ENCODE results near the gene GLT1D1.

GLT1D1 gene

DNA sequence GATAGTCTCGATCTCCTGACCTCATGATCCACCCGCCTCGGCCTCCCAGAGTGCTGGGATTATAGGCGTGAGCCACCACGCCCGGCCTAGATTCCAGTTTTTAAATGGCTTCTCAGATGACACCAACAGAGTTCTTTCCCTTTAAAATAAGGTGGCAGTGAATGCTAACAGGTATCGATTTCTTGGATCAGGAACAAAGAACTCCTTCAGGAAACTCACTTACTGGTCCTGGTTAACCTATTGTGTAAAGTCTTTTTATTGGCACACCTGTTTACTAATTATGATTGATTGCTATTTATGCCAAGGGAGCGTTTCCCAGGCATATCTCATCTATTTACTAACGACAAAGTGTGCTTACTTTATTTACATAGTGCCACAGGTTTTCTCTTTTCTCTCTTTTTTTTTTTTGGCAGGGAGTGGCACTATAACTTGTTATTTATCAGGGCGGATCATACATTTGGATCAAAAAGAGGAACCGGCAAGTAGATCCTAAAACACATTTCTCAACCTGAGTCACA lies 89.7 kb downstream of the GLT1D1 start:
- H3K4me3 ChIP-seq (ENCODE audit: low read depth, low read length): no peak overlapping the region
- DNase-seq (ENCODE audit: low read depth): no peak

DNA sequence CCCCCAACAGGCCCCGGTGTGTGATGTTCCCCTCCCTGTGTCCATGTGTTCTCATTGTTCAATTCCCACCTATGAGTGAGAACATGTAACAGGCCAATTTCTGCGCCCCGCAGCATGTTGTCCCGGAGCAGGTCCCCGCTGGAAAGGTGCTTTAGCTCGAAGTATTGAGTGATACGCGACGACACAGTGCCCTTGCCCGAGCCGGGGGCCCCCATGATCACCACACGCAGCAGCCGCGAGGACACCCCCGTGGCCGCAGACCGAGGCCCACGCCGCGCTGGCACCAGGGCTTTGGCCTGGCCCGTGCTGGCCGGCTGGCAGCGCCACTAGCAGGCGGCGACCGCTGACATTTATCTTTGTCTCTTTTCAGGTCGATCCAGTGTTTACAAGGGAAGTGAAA lies 91.7 kb downstream of the GLT1D1 start:
- DNase-seq (ENCODE audit: low read depth): no peak
- no peak overlapping the region for H3K4me3 ChIP-seq (ENCODE audit: low read depth, low read length)

DNA sequence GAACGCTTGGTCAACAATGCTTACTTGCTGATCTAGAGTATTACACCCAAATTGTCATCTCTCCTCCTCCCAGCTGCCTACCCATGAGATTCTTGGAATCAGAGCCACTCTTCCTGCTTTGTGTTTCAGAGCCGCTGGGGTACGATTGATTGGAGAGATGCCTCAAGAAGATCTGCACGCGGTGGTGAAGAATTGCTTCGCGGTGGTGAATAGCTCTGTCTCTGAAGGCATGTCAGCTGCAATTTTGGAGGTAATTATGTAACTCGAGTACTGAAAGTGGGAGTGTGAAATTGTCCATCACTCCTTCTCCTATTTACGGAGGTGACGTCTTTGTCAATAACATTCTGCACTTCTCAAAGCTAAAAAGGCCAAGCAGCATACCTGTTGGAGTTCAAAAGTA lies 93.9 kb downstream of the GLT1D1 start:
- no peak overlapping the region for H3K4me3 ChIP-seq (ENCODE audit: low read depth, low read length)
- no peak for DNase-seq (ENCODE audit: low read depth)

DNA sequence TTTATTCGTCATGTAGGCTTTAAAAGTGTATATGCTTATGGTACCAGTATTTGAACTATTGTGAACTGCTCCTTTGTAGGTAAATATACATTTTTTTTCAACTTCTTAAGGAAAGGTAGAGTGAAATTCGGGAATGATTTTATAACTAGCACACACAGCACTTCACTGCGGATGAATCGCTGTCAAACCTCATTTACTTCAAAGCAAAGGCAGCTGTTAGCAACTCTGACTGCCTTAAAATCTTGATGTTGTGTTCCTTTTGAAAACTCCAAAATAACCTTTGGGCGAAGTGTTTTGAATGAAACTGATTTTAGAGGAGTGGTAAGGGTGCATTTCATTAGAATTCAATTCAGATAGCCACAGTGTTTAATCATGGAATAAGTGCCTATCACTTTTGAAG lies 95.8 kb downstream of the GLT1D1 start:
- no peak for DNase-seq (ENCODE audit: low read depth)
- no peak overlapping the region for H3K4me3 ChIP-seq (ENCODE audit: low read depth, low read length)

DNA sequence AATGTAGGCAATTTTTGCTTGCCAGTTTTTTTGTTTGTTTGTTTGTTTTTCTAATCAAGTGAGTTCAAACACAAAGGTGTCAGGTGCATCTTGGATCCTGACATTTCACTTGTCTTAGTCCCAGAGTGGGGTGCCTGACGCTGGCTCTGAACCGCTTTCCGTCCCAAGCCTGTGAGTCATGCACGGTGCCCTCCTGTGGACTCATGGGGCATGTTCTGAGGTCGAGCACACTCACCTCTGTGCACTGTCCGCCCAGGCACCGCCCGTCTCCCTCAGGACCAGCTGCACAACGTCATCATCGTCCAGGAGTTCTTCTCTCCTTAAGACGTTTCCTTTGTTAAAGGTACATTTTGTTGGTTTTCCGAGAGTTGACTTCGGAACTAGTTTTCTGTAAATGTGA lies 98.2 kb downstream of the GLT1D1 start:
- no peak for DNase-seq (ENCODE audit: low read depth)
- H3K4me3 ChIP-seq (ENCODE audit: low read depth, low read length): no peak overlapping the region

DNA sequence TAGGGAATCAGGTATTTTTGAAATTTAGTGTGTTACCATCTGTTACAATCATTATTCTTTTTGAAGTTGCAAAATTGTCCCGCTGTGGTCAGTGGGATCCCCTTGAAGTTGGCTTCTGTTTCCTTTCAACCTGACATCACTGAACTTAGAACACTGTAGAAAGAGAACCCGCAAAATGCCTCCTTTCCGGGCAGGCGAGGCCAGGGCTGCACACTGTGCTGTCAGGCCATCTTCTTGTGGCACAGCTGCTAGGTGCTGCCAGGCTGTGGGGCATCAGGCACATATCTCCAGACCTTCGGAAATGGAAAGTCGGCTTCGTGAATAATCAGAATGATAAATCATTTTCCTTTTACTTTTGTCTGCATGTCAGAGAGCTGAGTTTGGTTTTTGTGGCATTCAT lies 103.5 kb downstream of the GLT1D1 start:
- no peak for DNase-seq (ENCODE audit: low read depth)
- H3K4me3 ChIP-seq (ENCODE audit: low read depth, low read length): no peak overlapping the region

DNA sequence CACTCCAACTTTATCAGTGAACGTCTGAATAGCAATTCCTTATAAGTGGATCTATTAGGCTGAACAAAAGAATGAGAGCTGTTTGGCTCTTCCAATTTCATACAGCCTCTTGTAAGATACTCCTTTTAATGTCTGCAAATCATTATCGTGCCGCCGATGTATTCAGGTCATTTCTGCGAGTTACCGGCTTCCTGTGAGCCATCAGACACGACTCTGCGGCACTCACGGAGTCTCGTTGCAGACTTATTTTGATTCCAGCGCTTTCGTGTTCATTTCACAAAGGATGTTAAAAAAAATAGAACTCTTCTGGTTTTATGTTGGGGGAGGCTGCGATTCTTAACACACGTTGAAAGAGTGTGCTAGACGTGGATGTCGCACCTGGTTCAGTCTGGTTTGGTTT lies 106.6 kb downstream of the GLT1D1 start:
- H3K4me3 ChIP-seq (ENCODE audit: low read depth, low read length): no peak overlapping the region
- no peak for DNase-seq (ENCODE audit: low read depth)

DNA sequence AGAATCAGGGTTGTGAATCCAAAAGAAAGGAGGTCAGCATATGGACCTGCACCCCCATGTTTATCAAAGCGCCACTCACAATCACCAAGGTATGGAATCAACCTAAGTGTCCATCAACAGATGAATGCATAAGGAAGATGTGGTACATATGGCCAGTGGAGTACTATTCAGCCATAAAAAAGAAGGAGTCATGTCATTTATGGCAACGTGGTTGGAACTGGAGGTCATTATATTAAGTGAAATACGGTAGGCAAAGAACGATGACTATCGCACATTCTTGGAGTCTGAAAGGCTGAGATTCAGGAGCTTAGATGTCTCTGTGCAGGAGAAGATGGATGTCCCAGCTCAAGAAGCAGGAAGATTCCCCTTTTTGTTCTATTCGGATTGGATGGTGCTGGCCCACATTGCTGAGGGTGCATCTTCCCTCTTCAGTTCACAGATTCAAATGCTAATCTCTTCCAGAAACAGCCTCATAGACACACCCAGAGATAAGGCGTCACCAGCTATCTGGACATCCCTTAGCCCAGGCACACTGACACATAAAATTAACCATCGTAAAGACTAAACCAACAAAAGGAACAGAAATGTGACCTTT lies 108.1 kb downstream of the GLT1D1 start:
- H3K4me3 ChIP-seq (ENCODE audit: low read depth, low read length): no peak overlapping the region
- DNase-seq (ENCODE audit: low read depth): no peak

DNA sequence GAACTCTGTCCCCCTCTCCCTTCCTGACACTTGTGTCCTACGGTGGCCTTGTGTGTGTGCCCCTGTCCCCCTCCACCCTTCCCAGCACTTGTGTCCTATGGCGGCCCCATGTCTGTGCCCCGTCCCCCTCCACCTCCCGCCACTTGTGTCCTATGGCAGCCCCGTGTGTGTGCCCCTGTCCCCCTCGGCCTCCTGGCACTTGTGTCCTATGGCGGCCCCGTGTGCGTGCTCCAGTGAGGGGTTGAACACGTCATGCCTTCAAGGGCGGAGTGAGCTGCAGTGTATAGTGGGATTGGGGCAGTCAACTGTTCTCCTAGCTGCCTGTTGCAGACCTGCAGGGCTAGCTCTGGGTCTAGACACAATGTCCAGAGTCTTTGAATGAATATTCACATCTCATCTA lies 108.7 kb downstream of the GLT1D1 start:
- H3K4me3 ChIP-seq (ENCODE audit: low read depth, low read length): no peak overlapping the region
- DNase-seq (ENCODE audit: low read depth): no peak

DNA sequence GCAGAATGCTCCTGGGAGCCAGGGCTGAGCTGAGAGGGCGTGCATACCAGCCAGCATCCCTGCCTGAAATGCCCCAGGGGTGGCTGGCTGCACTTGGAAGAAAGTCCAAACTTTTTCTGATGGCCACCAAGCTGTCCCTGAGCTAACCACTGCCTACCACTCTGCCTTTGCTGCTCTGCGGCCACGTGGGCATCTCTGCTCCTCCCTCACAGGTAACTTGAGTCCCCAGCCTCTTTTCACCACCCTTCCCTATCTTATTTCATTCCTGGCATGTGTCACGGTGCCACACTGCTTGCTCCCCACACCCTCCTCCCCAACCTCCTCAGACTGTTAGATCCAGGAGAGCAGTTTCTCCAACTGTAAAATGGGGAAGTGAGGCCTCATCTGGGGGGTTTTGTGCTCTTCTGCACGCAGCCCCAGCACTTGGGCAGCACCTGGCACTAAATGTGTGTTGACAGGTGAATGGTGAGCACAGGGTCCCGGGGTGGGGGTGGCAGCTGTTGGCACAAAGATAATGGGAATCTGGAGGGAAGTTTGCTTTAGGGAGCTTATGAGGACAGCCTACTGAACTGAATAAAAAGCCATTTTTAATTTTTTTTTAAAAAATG lies 113.0 kb downstream of the GLT1D1 start:
- no peak for DNase-seq (ENCODE audit: low read depth)
- no peak overlapping the region for H3K4me3 ChIP-seq (ENCODE audit: low read depth, low read length)

DNA sequence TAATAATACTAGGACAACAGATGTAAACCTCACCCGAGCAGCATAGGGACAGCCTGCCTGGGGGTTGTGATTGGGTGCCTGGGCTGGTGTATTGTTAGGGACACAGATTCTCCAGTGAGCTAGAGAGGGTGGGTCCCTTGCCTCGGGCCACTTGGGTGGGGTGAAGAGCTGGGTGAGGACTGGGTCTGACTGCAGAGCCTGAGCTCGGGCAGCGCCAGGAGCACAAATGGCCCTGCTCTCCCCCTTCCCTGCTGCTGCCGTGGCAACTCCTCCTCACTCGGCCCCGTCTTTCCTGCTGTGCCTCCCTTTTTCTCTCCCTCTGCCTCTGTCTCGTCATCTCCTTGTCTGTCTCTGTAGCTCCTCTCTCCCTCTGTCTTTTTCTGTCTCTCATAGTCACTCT lies 115.4 kb downstream of the GLT1D1 start:
- no peak overlapping the region for H3K4me3 ChIP-seq (ENCODE audit: low read depth, low read length)
- DNase-seq (ENCODE audit: low read depth): no peak

DNA sequence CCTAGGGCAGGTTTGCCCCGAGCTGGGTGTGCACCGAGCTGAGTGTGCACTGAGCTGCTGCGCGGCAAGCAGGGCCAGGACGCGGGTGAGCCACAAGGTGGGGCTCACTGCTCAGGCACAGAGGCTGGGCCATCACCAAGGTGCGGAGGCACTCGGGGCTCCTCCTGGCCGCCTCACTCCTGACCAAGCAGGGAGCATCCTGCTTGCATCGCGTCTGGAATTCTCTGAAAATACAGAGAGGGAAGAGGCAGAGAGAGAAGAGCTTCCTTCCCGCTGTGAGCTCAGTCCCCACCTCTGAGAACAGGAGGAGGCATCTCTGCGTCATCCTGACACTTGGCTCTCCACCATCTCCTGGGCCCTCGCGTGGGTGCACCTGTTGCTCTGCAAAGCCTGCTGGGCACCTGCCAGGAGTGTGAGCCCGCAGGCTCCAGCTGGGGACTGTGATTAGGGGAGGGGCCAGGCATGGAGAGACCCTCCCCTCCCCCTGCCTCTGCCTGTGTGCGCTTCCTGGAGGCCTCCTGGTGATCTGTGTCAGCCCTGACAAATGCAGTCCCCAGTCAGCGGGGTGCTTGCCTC lies 116.3 kb downstream of the GLT1D1 start:
- H3K4me3 ChIP-seq (ENCODE audit: low read depth, low read length): no peak overlapping the region
- DNase-seq (ENCODE audit: low read depth): no peak

DNA sequence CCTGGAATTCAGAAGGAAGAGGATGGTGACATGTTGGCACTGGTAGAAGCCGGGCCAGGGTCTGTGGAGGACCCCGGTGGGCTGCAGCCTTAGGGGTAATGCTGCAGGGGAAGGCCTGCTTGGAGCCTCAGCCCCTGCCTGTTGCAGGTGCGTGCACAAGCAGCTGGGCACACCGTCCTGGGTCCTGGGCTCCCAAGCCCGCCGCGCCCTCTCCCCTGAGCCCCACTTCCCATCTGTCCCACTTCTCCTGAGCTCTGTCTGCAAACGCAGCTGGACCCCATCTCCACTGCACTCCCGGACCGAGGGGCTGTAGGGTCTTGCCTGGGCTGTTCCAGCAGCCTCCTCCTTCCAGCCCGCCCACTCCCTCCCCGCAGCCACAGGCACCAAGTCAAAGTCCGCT lies 116.8 kb downstream of the GLT1D1 start:
- DNase-seq (ENCODE audit: low read depth): no peak
- H3K4me3 ChIP-seq (ENCODE audit: low read depth, low read length): no peak overlapping the region

DNA sequence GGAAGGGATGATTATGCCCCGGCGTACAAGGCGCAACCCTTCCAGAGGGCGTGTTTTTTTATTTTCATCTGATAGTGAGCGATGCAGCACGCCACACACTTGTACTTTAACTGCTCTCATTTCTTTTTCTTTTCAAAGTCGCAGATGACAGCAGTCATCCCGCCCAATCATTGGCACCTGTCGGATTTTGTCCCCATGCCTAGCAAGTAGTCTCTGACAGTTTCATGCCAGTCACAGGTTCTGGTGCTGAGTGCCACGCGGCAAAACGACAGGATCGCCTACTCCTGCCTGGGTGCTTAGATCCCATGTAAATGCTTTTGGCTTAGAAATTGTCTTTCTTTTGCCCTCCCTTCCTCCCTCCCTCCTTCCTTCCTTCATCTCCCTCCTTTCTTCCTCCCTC lies 117.7 kb downstream of the GLT1D1 start:
- no peak for DNase-seq (ENCODE audit: low read depth)
- H3K4me3 ChIP-seq (ENCODE audit: low read depth, low read length): no peak overlapping the region

DNA sequence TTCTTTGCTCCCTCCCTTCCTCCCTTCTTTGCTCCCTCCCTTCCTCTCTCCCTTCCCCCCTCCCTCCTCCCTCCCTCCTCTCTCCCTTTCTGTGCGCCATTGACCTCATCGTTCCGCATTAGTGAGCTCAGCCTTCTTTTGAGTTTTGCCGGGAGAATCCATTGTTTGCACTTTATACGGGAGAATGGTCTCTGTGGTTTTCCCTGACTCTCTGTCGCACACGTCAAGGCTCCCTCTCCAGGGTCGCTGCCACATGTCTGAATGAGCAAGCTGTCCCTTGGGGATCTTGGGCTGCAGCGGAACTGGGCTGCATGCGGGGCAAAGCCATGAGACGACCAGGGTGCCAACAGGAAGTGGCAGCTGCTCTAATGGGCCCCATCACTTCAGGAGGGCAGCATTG lies 118.5 kb downstream of the GLT1D1 start:
- no peak for DNase-seq (ENCODE audit: low read depth)
- no peak overlapping the region for H3K4me3 ChIP-seq (ENCODE audit: low read depth, low read length)

DNA sequence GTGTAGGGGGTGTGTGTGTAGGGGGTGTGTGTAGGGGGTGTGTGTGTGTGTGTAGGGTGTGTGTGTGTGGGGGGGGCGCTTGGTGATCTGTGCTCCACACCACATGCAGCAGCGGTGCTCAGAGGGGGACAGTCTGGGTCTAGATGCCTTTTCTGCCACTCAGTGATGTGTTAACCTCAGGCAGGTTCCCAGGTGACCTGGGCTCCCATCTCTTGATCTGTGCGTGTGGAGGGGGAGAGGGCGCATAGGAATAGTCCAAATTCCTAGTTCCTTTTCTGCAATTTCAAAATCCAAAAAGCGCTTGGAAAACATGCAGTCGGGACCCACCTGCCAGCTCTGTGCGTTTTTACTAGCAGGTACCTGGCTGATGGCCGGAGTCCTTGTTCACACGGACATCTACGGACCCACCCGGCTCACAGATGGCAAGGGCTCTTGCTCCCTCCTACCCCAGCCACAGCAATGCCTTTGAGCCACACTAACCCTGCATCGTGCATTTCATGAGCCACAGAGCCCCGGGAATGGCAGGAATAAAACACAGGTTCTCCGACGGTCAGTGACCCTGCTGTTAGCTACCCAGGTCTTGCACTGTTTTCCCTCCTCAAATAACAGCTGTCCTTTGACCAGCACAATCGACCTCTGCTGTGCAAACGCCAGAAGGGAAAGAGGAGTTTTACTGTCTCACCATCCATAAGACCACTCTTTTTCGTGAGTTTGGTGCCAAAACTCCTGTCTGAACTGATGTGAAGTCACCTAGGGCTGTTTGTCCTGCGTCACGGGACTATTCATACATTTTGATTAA lies 120.8 kb downstream of the GLT1D1 start:
- DNase-seq (ENCODE audit: low read depth): no peak
- H3K4me3 ChIP-seq (ENCODE audit: low read depth, low read length): no peak overlapping the region

DNA sequence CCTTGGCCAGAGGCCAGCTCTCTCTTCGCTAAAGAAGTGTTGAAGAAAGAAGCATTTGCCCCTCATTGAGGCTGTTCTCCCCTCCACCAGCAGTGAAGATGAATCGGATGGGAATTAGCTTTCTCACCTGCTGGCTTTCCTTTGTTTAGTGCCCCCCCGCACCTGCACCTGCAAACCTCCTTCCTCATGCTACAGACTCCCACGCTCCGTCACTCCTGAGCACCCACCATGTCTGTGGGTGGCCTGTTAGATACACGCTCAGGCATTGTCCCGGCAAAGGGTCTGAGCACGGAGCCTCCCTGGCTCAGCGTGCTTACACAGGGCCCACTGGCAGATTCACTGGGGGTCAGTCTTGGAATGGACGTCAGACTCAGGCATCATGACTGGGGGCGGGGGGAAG lies 121.6 kb downstream of the GLT1D1 start:
- H3K4me3 ChIP-seq (ENCODE audit: low read depth, low read length): no peak overlapping the region
- DNase-seq (ENCODE audit: low read depth): no peak

DNA sequence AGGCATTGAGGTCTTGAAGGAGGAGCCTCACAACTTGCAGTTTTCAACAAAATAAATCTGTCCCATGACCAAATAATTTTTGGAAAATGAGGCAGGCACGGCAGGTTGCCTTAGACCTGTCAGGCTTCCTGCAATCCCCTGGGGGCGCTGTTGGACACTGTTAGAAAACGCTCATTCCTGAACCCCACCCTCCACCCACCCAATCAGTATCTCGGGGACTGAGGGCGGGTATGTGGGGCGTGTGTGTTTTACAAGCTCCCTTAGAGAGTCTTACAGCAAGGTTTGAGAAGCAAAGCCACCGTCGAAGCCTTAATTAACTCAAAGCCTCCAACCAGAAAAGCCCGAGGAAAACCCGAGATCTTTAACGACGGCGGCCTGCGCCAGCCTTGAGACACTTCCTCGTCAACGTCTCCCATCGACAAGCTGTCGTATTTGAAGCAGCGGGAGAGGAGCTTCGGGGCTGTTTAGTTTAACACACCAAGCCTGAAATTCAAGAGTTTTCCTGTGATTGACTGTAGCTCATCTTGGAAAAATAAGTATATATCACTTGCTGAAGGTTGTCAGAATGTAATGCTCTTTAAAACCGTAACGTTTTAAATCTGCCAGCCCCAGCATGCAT lies 123.0 kb downstream of the GLT1D1 start:
- DNase-seq (ENCODE audit: low read depth): no peak

DNA sequence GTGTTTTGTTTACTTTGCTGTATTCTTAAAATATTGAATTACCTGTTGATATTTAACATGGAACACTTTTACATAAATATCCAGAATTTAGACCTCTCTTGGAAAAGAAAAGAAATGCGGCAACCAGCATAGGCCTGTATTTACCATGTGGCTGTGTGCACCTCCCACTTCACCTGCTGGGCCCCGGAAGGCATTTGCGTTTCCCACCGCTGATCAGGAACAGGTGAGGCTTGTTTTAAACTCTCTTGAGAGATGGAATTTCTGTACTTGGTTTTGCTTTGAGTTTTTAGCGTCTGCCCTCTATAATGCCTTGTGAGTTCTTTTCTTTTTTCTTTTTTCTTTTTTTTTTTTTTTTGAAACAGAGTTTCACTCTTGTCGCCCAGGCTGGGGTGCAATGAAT lies 124.2 kb downstream of the GLT1D1 start:
- no peak overlapping the region for H3K4me3 ChIP-seq (ENCODE audit: low read depth, low read length)
- DNase-seq (ENCODE audit: low read depth): no peak

More for the DNA sequence above, 123.0 kb downstream of the GLT1D1 start:
- no peak overlapping the region for H3K4me3 ChIP-seq (ENCODE audit: low read depth, low read length)

DNA sequence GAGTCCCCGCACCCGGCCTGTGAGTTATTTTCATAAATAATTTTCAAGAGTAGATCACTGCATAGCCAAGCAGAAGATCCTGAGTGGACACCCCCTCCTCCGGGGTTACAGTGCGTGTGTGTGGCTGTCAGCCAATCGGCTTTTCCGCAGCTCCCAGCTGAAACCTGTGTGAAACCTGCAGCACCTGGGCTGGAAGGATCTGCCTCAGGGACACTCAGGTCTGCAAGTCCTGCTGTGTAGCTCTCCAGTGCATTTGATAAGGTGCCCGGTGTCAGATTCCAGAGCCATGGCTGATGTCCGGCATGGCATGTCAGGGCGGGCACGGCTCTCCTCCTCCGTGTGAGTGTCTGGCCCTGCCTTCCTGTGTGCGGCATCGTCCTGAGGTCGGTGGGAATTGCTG lies 124.8 kb downstream of the GLT1D1 start:
- H3K4me3 ChIP-seq (ENCODE audit: low read depth, low read length): no peak overlapping the region
- DNase-seq (ENCODE audit: low read depth): no peak
